ENCODE data around the gene LONRF2.
"Not testable (repeated sequence)": the region's sequence is repeated elsewhere in the genome, so short reads cannot be mapped to it uniquely, and the experiment has no call there.

LONRF2 gene

GRCh38 chr2:100321866-100322820 is at the start of gene LONRF2:
LONRF2 (minus strand) TSS chr2:100322501; CDS start chr2:100322093, 408 bp downstream.
- DNase-seq: no peak

GRCh38 chr2:100367163-100367562 is 44.9 kb upstream of the LONRF2 start:
- DNase-seq: no peak

- DNase-seq: peak; percentile 81
Observed at GRCh38 chr2:100365434-100365833, 43.1 kb upstream of the LONRF2 start.

- not testable (repeated sequence) for DNase-seq
Observed at GRCh38 chr2:100362269-100362668, 40.0 kb upstream of the LONRF2 start.

- no peak for DNase-seq
Observed at GRCh38 chr2:100359576-100359975, 37.3 kb upstream of the LONRF2 start.

- DNase-seq: no peak
Observed at GRCh38 chr2:100358554-100358953, 36.3 kb upstream of the LONRF2 start.

GRCh38 chr2:100352521-100352920 is 30.2 kb upstream of the LONRF2 start:
- DNase-seq: no peak

GRCh38 chr2:100350661-100351185 is 28.4 kb upstream of the LONRF2 start:
- no peak for DNase-seq

GRCh38 chr2:100345144-100345543 is 22.8 kb upstream of the LONRF2 start:
- DNase-seq: not testable (repeated sequence)

- no peak for DNase-seq
Observed at GRCh38 chr2:100344433-100344832, 22.1 kb upstream of the LONRF2 start.

GRCh38 chr2:100342466-100342865 is 20.2 kb upstream of the LONRF2 start:
- DNase-seq: not testable (repeated sequence)

GRCh38 chr2:100339823-100340222 is 17.5 kb upstream of the LONRF2 start:
- DNase-seq: no peak

- no peak for DNase-seq
Observed at GRCh38 chr2:100334929-100335328, 12.6 kb upstream of the LONRF2 start.

GRCh38 chr2:100327742-100328141 is 5.4 kb upstream of the LONRF2 start:
- no peak for DNase-seq

GRCh38 chr2:100321179-100321865 is 979 bp downstream of the LONRF2 start:
- no peak for DNase-seq

GRCh38 chr2:100320547-100321178 is 1.6 kb downstream of the LONRF2 start:
- no peak for DNase-seq

- no peak for DNase-seq
Observed at GRCh38 chr2:100317634-100318033, 4.7 kb downstream of the LONRF2 start.

GRCh38 chr2:100309973-100310719 is 12.2 kb downstream of the LONRF2 start:
- no peak for DNase-seq

- no peak for DNase-seq
Observed at GRCh38 chr2:100309311-100309710, 13.0 kb downstream of the LONRF2 start.

GRCh38 chr2:100303744-100304143 is 18.6 kb downstream of the LONRF2 start:
- no peak for DNase-seq

- DNase-seq: no peak
Observed at GRCh38 chr2:100302585-100302892, 19.8 kb downstream of the LONRF2 start.

- no peak for DNase-seq
Observed at GRCh38 chr2:100301881-100302584, 20.3 kb downstream of the LONRF2 start.

Measured in DMS 273 treated with DMSO at 0.1 percent for 48 hours (cell line).